Hepatocyte (in vitro differentiated cells): ENCODE results near the gene RIMBP3C.

ENCODE experiments used
- EZH2 ChIP-seq: fragments of 200-600 bp; sonication (generic); IDR thresholded peaks from 2 replicates; pipeline ENCODE4 v1.6.1; 2016; ENCODE audit warnings: antibody characterized with exemption, mild to moderate bottlenecking, borderline replicate concordance
- EZH2phosphoT487 ChIP-seq: fragments of 200-600 bp; sonication (generic); IDR thresholded peaks from one replicate; pipeline ENCODE4 v1.6.1; 2018; ENCODE audit warnings: antibody characterized with exemption, mild to moderate bottlenecking, low read depth, moderate library complexity; ENCODE audit not compliant: unreplicated experiment, severe bottlenecking
- TF ChIP-seq, protein P1 (sequence below): fragments of 200-600 bp; sonication (generic); IDR thresholded peaks from 2 replicates; pipeline ENCODE4 v1.5.1; 2016; ENCODE audit warnings: antibody characterized with exemption, mild to moderate bottlenecking; ENCODE audit not compliant: poor library complexity

GRCh38 chr22:21587803-21588611 lies 36.7 kb upstream of the RIMBP3C start:
- no peak for TF ChIP-seq EZH2
- TF ChIP-seq, protein P1, sequence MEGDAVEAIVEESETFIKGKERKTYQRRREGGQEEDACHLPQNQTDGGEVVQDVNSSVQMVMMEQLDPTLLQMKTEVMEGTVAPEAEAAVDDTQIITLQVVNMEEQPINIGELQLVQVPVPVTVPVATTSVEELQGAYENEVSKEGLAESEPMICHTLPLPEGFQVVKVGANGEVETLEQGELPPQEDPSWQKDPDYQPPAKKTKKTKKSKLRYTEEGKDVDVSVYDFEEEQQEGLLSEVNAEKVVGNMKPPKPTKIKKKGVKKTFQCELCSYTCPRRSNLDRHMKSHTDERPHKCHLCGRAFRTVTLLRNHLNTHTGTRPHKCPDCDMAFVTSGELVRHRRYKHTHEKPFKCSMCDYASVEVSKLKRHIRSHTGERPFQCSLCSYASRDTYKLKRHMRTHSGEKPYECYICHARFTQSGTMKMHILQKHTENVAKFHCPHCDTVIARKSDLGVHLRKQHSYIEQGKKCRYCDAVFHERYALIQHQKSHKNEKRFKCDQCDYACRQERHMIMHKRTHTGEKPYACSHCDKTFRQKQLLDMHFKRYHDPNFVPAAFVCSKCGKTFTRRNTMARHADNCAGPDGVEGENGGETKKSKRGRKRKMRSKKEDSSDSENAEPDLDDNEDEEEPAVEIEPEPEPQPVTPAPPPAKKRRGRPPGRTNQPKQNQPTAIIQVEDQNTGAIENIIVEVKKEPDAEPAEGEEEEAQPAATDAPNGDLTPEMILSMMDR, result no peak
- TF ChIP-seq EZH2phosphoT487, result no peak
